NCI-H1436 (cell line): Measurements from ENCODE around the gene CRKL.
"Not testable (repeated sequence)": the region's sequence is repeated elsewhere in the genome, so short reads cannot be mapped to it uniquely, and the experiment has no call there.

Experiments used
- DNase-seq: peaks from one replicate; lab custom pipeline; 2025; lab: John Stamatoyannopoulos, UW

Gene CRKL

GRCh38 chr22:20901093-20902033 lies 15.8 kb upstream of the CRKL start:
- not testable (repeated sequence) for DNase-seq

GRCh38 chr22:20903093-20903492 lies 14.1 kb upstream of the CRKL start:
- no peak for DNase-seq

DNA sequence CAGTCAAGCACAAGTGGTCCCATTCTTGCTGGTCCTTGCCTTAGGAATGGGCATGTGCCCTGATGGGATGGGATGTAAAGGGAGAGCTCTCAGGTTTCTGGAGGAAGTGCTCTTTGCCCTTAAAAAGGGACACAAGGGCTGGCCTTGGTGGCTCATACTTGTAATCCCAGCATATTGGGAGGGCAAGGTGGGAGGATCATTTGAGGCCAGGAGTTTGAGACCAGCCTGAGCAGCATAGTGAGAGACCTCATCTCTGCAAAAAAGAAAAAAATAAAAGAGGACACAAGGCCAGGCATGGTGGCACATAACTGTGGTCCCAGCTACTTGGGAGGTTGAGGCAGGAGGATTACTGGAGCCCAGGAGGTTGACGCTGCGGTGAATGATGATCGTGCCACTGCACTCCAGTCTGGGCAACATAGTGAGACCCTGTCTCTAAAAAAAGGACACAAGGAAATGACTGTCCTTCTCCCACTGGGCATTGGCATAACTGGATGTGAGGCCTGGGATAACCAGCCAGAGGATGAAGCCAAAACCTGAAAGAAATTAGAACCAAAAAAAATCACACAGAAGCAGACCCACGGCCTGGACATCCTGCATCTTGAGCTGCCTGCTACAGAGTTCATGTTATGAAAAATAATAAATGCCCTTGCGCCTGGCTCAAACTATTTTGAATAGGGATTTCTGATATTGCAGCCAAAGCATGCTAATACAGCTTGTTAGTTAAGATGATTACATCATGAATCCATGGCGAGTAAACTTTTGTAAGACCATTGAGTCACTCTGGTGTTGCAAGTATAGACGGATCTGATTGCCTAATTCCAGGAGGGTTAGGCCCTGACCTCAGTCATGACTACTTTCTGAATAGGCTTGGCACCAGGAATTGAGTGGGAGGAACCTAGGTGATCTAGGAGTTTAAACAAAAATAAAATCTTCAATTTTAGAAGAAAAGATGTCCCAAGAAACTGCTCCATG lies 12.9 kb upstream of the CRKL start:
- DNase-seq = no peak

- DNase-seq = no peak
Observed at GRCh38 chr22:20904980-20905355, 12.2 kb upstream of the CRKL start.

DNA sequence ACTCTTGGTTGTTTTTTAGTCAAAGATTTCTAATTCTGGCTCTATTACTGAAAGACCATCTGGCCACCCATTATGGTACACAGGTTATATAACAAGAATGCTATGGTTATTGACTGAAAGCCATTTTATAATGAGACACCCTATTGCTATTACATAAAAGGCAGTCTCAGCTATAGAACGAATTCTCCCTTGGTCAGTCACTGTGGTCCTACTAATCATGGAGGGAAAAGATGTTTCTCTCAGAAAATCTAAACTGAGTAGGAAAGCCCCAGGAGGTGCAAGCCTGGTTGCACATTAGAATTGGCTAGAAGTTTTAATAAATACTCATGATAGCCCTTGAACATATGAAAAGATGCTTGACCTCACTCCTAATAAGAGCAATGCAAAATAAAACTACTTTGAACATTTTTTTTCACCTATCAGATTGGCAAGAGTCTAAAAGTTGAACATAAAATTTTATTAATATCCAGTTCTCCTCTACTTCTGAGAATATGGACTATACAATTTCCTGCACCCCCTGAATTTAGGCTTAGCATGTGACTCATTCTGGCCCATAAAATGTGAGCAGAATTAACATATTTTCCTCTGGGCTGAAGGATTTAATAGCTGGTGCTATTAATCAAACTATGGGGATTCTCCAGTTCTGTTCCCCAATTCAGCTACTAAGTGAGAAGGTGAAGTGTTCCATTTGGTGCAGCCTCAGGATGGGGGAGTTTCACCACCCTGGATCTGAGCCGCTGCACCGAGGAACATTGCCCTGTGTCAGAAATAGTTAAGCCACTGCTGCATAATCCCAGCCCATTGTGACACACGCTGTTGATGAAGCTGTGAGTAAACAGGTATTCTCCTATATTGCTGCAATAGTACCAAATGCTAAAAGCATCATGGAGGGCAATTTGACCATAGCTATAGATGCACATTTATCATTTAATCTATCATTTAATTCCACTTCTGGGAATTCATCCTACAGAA lies 11.5 kb upstream of the CRKL start:
- DNase-seq = no peak

- no peak for DNase-seq
Observed at GRCh38 chr22:20906387-20906767, 10.8 kb upstream of the CRKL start.

DNA sequence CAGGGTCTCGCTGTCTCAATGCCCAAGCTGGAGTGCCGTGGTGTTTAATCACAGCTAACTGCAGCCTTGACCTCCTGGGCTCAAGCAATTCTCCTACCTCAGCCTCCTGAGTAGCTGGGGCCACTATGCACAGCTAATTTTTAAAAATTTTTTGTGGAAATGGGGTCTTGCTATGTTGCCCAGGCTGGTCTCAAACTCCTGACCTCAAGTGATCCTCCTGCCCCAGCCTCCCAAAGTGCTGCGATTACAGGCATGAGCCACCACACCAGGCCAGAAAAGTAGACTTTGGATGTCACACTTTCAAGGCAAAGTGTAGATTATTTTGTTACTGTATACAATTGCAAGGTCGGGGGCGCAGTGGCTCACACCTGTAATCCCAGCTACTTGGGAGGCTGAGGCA lies 8.5 kb upstream of the CRKL start:
- not testable (repeated sequence) for DNase-seq

- no peak for DNase-seq
Observed at GRCh38 chr22:20909543-20910303, 7.5 kb upstream of the CRKL start.

- no peak for DNase-seq
Observed at GRCh38 chr22:20912494-20912893, 4.7 kb upstream of the CRKL start.

- DNase-seq = no peak
Observed at GRCh38 chr22:20918663-20919218, 1.5 kb downstream of the CRKL start.

DNA sequence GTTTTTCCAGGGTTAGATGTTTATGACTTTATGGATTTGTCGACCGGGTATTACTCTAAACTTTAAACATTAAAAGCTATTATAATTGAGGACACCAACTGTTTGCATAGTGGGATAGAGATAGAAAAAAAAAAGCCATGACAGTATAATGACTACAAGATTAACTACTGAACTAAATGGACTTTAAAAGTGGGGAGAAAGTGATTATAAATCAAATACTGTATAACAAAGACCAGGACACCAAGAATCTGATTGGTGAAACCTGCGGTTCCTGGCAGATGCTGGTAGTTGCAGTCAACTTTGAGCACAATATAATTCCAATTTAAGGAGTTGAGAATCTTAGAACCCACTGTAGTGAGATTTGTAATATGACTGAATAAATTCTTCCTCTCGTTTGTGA lies 2.5 kb downstream of the CRKL start:
- no peak for DNase-seq

- no peak for DNase-seq
Observed at GRCh38 chr22:20920881-20921203, 3.6 kb downstream of the CRKL start.

- no peak for DNase-seq
Observed at GRCh38 chr22:20922141-20922751, 5.0 kb downstream of the CRKL start.

- no peak for DNase-seq
Observed at GRCh38 chr22:20926243-20926642, 9.0 kb downstream of the CRKL start.

DNA sequence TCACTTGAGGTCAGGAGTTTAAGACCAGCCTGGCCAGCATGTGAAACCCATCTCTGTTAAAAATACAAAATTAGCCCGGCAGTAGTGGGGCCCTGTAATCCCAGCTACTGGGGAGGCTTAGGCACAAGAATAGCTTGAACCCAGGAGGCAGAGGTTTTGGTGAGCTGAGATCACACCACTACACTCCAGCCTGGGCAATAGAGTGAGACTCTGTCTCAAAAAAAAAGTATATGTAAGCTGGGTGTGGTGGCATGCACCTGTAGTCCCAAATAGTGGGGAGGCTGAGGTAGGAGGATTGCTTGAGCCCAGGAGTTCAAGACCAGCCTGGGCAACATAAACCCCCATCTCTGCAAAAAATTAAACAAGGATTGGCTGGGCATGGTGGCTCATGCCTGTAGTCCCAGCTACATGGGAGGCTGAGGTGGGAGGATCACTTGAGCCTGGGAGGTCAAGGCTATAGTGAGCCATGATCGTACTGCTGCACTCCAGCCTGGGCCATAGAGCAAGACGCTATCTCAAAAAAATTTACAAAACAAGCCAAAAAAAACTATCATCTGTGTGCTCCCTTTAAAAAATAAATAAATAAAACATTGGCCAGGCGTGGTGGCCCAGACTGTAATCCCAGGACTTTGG lies 10.8 kb downstream of the CRKL start:
- DNase-seq = no peak

- DNase-seq = no peak
Observed at GRCh38 chr22:20928573-20928967, 11.4 kb downstream of the CRKL start.

GRCh38 chr22:20930004-20930403 lies 12.8 kb downstream of the CRKL start:
- DNase-seq = no peak

DNA sequence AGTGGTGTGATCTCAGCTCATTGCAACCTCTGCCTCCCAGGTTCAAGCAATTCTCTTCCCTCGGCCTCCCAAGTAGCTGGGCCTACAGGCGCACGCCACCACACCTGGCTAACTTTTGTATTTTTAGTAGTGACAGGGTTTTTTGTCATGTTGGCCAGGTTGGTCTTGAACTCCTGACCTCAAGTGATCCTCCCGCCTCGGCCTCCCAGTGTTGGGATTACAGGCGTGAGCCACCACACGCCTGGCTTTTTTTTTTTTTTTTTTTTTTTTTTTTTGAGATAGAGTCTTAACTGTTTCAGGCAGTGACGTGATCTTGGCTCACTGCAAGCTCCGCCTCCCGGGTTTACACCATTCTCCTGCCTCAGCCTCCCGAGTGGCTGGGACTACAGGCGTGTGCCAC lies 13.2 kb downstream of the CRKL start:
- not testable (repeated sequence) for DNase-seq

DNA sequence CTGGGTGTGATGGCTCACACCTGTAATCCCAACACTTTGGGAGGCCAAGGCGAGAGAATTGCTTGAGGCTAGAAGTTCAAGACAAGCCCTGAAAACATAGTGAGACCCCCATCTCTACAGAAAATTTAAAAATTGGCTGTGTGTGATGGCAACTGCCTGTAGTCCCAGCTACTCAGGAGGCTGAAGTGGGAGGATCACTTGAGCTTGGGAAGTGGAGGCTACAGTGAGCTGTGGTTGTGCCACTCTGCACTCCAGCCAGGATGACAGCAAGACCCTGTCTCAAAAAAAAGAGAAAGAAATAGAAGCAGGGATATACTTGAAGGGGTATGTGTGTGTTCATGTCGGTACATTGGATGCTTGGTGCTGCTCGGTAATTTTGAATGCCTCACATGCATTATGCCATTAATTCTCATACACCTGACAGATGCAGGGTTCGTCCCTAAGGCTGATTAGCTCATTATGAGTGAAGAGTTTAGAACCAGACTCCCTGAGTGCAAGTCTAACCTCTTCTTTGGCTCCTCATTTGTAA lies 14.0 kb downstream of the CRKL start:
- no peak for DNase-seq

GRCh38 chr22:20933910-20934309 lies 16.7 kb downstream of the CRKL start:
- DNase-seq = no peak
